ENCODE results near the gene PLA1A. TPM values are rescaled to one million over a fixed set of nuclear protein-coding genes. Genes with fewer than 3 reads are reported as not detected.

Gene PLA1A
- total RNA-seq, 1 donor from 2014 or later = 0.52 TPM

DNA sequence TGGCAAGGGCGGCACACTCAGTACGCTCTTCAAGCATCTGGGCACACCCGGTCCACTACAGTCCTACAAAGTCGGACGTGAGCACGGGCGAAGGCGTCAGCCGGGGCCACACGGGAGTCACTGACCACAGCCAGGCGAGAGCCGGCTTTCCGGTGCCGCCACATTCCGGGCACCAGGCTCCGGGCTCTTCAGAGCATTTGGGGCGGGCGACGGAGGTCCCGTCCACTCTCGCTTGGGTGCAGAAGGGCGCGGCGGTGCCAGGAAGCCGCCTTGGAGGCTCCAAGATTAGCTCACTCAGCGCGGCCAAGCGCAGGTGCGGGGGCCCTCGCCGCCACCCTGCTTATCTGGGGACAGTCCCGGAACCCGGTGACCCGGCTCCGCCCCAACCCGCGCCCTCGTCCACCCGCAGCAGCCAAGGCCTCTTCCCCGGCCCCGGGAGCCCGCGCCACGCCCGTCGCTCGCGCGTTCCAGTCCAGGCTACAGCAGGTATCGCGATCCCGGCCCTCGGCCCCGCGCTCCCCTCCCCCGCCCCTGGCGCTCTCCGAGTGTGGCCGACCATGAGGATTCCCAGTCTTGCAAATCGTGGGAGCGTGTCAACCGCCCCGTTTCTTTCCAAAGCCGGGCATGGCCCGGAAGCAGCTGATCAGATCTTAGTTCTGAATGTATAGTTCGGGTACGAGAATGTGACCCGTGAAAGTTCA is 18.2 kb upstream of the PLA1A start, which contains the start of gene ADPRH:
ADPRH (plus strand) TSS at position 127 of the 701 bp plus-strand sequence. CDS start 2,678 bp downstream, outside the sequence.
- DNase-seq (ENCODE audit: low read depth) = no peak
- TF ChIP-seq, protein P1, sequence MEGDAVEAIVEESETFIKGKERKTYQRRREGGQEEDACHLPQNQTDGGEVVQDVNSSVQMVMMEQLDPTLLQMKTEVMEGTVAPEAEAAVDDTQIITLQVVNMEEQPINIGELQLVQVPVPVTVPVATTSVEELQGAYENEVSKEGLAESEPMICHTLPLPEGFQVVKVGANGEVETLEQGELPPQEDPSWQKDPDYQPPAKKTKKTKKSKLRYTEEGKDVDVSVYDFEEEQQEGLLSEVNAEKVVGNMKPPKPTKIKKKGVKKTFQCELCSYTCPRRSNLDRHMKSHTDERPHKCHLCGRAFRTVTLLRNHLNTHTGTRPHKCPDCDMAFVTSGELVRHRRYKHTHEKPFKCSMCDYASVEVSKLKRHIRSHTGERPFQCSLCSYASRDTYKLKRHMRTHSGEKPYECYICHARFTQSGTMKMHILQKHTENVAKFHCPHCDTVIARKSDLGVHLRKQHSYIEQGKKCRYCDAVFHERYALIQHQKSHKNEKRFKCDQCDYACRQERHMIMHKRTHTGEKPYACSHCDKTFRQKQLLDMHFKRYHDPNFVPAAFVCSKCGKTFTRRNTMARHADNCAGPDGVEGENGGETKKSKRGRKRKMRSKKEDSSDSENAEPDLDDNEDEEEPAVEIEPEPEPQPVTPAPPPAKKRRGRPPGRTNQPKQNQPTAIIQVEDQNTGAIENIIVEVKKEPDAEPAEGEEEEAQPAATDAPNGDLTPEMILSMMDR (conservative IDR thresholded peaks at IDR 0.05; ENCODE audit: low read depth, low read length) = no peak
- peak within 1 kb of the TSS; percentile 75 for H3K4me3 ChIP-seq (ENCODE audit: low read depth, low read length)

DNA sequence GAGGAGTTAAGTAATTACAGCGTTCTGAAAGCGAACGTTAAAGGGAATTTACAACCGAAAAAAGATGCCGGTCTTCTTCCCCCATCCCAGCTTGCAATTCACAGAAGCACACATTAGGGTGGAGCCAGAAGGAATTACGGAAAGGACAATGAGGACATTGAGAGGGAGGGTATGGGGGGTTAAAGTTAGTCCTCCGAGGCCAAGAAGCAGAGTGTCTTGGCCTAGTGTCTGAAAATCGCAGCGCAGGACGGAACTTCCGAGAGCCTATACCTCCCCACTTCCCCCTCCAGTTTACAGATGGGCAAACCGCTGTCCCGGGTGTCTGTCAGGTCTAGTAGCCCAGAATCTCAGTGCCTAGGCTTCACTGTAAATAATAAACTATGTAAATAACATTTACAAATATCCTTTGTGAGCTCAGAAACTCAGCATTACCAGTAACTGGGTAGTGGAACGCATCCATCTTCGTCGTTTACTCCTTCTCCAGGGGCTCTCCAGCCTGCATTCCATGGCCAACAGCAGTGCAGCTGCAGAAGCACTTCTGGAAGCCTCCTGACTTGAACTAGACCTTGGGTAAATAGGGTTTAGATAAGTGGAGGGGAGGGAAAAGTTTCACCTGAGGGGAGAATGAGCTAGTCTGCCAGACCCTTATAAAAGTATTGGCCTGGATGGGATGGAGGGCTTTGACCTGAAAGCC is 17.5 kb upstream of the PLA1A start:
- no peak for DNase-seq (ENCODE audit: low read depth)
- TF ChIP-seq, protein P1 (conservative IDR thresholded peaks at IDR 0.05; ENCODE audit: low read depth, low read length) = no peak
- peak overlapping the region; percentile 75 for H3K4me3 ChIP-seq (ENCODE audit: low read depth, low read length)

DNA sequence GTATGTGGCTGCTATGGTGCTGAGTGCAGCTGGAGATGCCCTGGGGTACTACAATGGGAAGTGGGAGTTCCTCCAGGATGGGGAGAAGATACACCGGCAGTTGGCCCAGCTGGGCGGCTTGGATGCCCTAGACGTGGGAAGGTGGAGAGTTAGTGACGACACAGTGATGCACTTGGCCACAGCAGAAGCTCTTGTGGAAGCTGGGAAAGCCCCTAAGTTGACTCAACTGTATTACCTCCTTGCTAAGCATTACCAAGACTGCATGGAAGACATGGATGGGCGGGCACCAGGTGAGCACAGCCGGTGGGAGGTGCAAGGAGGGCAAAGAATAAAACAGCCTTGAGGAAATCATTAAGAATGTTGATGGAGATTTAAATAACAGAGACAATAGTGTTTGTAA is 15.5 kb upstream of the PLA1A start:
- H3K4me3 ChIP-seq (ENCODE audit: low read depth, low read length) = no peak overlapping the region
- TF ChIP-seq, protein P1 (conservative IDR thresholded peaks at IDR 0.05; ENCODE audit: low read depth, low read length) = no peak
- no peak for DNase-seq (ENCODE audit: low read depth)

DNA sequence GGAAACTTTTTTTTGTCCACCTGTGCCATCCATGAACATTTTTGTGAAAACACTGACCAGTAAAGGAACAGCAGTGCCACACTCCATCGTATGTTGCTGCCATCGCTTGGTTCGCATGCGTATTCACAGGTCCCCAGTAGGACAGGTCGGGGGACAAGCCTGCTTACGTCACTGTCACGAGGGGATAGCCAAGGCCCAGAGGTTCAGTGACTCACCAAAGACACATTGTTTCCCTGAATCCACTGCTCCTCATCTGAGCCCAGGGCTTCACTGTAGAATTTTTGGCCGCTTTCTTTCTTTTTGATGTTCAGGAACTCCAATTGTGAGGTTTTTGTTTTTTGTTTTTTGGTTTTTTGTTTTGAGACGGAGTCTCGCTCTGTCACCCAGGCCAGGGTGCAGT is 12.5 kb upstream of the PLA1A start:
- TF ChIP-seq, protein P1 (conservative IDR thresholded peaks at IDR 0.05; ENCODE audit: low read depth, low read length) = no peak
- no peak overlapping the region for H3K4me3 ChIP-seq (ENCODE audit: low read depth, low read length)
- DNase-seq (ENCODE audit: low read depth) = no peak

DNA sequence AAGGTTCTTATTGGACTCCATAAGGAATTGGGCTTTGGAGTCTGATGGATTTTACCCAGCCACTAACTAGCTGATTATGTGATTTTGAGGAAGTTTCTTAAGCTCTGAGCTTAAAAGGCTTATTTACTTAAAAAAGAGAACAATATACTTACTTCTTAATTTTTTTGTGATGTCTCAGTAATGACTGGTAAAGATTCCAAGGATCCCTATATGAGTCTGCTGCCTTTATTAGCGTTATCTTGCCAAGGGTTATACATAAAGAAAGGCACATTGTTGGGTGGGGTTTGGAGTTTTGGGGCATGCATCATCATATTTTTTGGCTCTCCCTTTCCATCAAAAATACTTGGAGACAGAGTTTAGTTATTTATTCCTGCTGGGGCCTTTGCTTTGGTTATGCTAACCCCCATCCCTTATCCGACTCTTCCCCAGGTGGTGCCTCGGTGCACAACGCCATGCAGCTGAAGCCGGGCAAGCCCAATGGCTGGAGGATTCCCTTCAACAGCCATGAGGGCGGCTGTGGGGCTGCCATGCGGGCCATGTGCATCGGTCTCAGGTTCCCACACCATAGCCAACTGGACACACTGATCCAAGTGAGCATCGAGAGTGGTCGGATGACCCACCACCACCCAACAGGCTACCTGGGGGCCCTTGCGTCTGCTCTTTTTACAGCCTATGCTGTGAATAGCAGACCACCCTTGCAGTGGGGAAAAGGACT is 11.7 kb upstream of the PLA1A start:
- TF ChIP-seq, protein P1 (conservative IDR thresholded peaks at IDR 0.05; ENCODE audit: low read depth, low read length) = no peak
- no peak overlapping the region for H3K4me3 ChIP-seq (ENCODE audit: low read depth, low read length)
- DNase-seq (ENCODE audit: low read depth) = no peak

DNA sequence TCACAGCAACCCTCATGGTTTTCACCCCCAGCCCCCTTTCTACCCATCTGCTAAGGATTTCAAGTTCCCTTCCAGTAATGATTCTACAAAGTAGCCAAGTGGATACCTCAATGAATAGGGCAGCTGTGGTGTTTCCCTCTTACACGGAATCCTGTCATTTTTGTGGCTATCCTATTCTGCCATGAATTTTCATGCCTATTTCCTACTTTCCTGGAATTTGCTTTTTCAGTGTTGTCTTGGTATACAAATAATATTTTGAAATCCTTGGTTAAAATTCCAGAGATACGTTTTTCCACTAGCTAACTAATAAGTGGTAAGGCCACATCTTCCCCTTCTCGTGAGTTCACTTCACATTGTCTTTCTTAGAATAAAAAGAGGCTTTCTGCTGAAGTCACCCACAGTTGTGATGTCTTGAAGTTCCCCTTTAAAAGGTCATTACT is 10.9 kb upstream of the PLA1A start:
- DNase-seq (ENCODE audit: low read depth) = no peak
- H3K4me3 ChIP-seq (ENCODE audit: low read depth, low read length) = no peak overlapping the region
- TF ChIP-seq, protein P1 (conservative IDR thresholded peaks at IDR 0.05; ENCODE audit: low read depth, low read length) = no peak
